GM21576 (cell line): ENCODE results near the gene OR51A7.
"Not testable (repeated sequence)": the region's sequence is repeated elsewhere in the genome, so short reads cannot be mapped to it uniquely, and the experiment has no call there.

ENCODE experiments used
- ATAC-seq: cut with Tn5 transposase; IDR thresholded peaks from one replicate; pipeline ENCODE4 v1.9.1; 2021; ENCODE audit warnings: mild to moderate bottlenecking, moderate library complexity; ENCODE audit not compliant: unreplicated experiment

Gene OR51A7

DNA sequence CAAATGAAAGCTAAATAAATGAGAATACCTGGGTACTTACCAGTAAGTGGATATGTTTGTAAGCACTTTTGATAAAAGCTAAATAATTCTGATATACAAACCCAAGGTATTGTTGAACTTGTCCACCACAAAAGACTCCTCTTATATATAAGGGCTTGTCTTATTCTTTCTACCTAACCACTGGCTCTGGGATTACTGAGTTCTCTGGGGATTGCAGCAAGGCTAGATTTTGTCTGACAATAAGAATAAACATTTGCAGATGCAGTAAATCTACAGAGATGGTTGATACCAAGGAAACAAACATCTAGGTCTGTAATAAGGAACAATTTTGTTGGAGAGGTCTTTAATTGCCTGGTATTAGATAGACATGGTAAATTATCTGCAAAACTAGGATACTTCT, 43.9 kb downstream of the OR51A7 start, which contains the start of gene OR51A4:
OR51A4 (minus strand) TSS at position 101 of the 400 bp plus-strand sequence. CDS start 505 bp downstream, outside the sequence.
- ATAC-seq, result no peak

- not testable (repeated sequence) for ATAC-seq
Observed at GRCh38 chr11:4955613-4956012, 52.0 kb downstream of the OR51A7 start, which contains the start of gene OR51A2. OR51A2 (minus strand) TSS chr11:4955713; CDS start chr11:4955713, 0 bp downstream.

DNA sequence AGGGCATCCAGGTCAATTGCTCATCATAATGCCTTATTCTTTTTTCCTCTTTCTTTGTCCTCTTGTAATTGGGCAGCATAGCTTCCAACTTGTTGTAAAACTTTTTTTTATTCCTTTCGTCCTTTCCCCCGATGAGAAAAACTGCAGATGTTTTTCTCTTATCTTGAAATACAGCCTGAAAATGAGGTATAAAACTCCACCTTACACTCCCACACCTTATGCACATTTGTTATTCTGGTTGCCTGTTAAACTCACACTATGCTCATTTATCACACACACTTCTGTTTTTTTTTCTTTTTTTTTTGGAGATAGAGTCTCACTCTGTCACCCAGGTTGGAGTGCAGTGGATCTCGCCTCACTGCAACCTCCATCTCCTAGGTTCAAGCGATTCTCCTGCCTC, 53.8 kb downstream of the OR51A7 start:
- ATAC-seq, result no peak
